Tibial artery (tissue), 4 donors: ENCODE measurements around the gene FOXS1.
A peak's percentile ranks its signal among the peaks of the same experiment; 100 is the strongest.

Experiments used
- DNase-seq, 2 donors: peaks; one replicate each; pipeline ENCODE4 v3.0.0-alpha.2; 2019
- H3K27ac ChIP-seq, 2 donors: fragments of 200-600 bp; sonication (generic) in 1 of 2; 1 replicate in 1 of 2; 2 replicates in 1 of 2; pipeline ENCODE4 v1.5.1; 2018 to 2019; ENCODE audit warnings: mild to moderate bottlenecking in 1 of 2
- H3K27me3 ChIP-seq, 2 donors: fragments of 200-600 bp; sonication (generic) in 1 of 2; one replicate each; pipeline versions ENCODE4 v1.5.1 to v1.6.0; 2016 to 2019
- H3K36me3 ChIP-seq, 3 donors: fragments of 200-600 bp; sonication (generic) in 2 of 3; one replicate each; pipeline ENCODE4 v1.5.1; 2016 to 2019; ENCODE audit warnings: mild to moderate bottlenecking in 2 of 3
- H3K4me1 ChIP-seq, 4 donors: fragments of 200-600 bp; sonication (generic) in 2 of 4; 1 replicate in 3 of 4; 2 replicates in 1 of 4; pipeline ENCODE4 v1.5.1; 2016 to 2019
- H3K4me3 ChIP-seq, 2 donors: fragments of 200-600 bp; sonication (generic) in 1 of 2; 1 replicate in 1 of 2; 2 replicates in 1 of 2; pipeline ENCODE4 v1.5.1; 2018 to 2019; ENCODE audit warnings: mild to moderate bottlenecking in 2 of 2
- H3K9me3 ChIP-seq, 3 donors: fragments of 200-600 bp; sonication (generic) in 1 of 3; one replicate each; pipeline ENCODE4 v1.5.1; 2016 to 2019
- intact Hi-C: fragments of 100-400 bp; cut with DNase I; formaldehyde crosslinking; loops from one replicate; pipeline ENCODE4 v1.15.0; 2023; ENCODE audit warnings: low total_unique reads
- TF ChIP-seq, protein P1 (sequence below), 2 experiments: fragments of 200-600 bp in 1 of 2; fragments of 450-650 bp in 1 of 2; IDR thresholded peaks; one replicate each; pipeline ENCODE4 v1.5.1; 2017 to 2019; ENCODE audit warnings: antibody characterized with exemption in 2 of 2, mild to moderate bottlenecking in 1 of 2, moderate library complexity in 1 of 2

FOXS1 gene

DNA sequence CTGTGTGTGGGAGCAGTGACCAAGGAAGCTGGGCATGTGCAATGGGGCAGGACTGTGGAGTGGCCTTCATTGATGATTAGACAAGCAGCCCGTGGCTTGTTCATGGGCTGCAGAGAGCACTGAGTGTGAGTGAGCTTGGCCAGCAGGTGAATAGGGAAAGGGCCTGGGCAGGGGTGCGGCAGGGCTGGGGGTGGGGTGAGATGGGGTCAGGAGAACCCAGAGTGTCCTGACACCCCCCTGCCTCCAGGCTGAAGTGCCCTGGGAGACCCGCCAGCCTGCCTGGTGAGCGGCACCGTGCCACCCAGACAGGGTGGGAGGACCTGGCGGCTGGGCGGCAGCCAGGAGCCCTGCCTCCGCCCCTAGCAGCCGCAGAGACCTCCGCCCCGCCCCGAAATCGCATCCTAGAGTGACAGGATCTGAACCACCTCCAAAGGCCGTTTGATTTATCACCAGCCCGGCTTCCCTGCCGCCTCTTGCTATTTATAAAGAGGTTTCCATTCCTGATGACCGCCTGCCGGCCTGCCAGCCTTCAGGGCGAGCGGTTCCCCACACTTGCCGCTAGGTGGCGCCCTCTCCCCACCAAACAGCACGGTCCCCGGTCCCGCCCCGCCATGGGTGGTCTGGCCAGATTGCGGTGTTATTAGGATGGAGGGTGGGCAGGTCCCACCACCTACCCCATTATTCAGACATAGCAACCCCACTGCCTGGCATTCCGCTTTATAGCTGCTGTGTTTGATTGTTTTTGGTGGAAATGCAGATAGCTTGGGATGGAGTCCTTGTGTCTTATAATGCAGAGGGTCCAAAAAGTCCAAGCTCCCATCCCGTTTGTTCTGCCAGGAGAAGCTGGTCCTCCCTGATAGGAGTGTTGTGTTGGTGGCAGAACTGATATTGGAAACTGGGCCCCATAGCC, 22.7 kb downstream of the FOXS1 start:
- H3K36me3 ChIP-seq: no peaks in the 10 kb centered on the region
- peak overlapping the region; percentile 46 to 80 for H3K27ac ChIP-seq
- H3K27me3 ChIP-seq: no peaks in the 10 kb centered on the region
- intact Hi-C loops: loop anchor here (2.0 to 10.0 kb wide), 4 partner anchors 22 to 210 kb away; partner anchors contain the start of genes FOXS1 and PDRG1
- peak overlapping the region in 1 of 2 donors; percentile 1 for H3K4me3 ChIP-seq
- TF ChIP-seq, protein P1, sequence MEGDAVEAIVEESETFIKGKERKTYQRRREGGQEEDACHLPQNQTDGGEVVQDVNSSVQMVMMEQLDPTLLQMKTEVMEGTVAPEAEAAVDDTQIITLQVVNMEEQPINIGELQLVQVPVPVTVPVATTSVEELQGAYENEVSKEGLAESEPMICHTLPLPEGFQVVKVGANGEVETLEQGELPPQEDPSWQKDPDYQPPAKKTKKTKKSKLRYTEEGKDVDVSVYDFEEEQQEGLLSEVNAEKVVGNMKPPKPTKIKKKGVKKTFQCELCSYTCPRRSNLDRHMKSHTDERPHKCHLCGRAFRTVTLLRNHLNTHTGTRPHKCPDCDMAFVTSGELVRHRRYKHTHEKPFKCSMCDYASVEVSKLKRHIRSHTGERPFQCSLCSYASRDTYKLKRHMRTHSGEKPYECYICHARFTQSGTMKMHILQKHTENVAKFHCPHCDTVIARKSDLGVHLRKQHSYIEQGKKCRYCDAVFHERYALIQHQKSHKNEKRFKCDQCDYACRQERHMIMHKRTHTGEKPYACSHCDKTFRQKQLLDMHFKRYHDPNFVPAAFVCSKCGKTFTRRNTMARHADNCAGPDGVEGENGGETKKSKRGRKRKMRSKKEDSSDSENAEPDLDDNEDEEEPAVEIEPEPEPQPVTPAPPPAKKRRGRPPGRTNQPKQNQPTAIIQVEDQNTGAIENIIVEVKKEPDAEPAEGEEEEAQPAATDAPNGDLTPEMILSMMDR (IDR thresholded peaks at IDR 0.05): peak; percentile 94 to 99
- peak; percentile 76 to 95 for DNase-seq
- peaks cover 0 to 56% (median 33%) of the 10 kb centered on the region in 4 donors for H3K4me1 ChIP-seq
- H3K9me3 ChIP-seq: no peaks in the 10 kb centered on the region

DNA sequence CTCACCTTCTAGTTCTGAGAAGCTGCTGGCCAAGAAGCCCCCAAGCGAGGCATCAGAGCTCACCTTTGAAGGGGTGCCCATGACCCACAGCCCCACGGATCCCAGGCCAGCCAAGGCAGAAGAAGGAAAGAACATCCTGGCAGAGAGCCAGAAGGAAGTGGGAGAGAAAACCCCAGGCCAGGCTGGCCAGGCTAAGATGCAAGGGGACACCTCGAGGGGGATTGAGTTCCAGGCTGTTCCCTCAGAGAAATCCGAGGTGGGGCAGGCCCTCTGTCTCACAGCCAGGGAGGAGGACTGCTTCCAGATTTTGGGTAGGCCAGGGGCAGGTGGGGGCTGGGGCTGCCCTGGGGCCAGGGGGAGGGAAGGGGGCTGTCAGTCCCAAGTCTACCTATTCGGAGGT, 24.0 kb downstream of the FOXS1 start:
- Histone ChIP-seq H3K4me1 (peaks cover 0 to 60% (median 33%) of the 10 kb centered on the region in 4 donors), H3K9me3 (no peaks in the 10 kb centered on the region), H3K4me3 (no peak overlapping the region), H3K27me3 (no peaks in the 10 kb centered on the region), H3K36me3 (no peaks in the 10 kb centered on the region), H3K27ac (peak overlapping the region; percentile 46 to 80)
- DNase-seq: peak in 1 of 2 donors; percentile 62
- intact Hi-C loops: loop anchor here (5.0 to 10.0 kb wide), 3 partner anchors 133 to 211 kb away; partner anchors contain the start of gene PDRG1
- TF ChIP-seq, protein P1 (IDR thresholded peaks at IDR 0.05): no peak

DNA sequence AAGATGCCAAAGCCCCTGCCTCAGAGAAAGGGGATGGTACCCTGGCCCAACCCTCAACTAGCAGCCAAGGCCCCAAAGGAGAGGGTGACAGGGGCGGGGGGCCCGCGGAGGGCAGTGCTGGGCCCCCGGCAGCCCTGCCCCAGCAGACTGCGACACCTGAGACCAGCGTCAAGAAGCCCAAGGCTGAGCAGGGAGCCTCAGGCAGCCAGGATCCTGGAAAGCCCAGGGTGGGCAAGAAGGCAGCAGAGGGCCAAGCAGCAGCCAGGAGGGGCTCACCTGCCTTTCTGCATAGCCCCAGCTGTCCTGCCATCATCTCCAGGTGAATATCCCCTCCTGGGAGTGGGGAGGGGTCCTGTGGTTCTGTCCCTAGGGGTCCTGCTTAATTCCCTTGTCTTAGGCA, 25.2 kb downstream of the FOXS1 start:
- H3K27me3 ChIP-seq: no peaks in the 10 kb centered on the region
- no peak overlapping the region for H3K4me3 ChIP-seq
- intact Hi-C loops: loop anchor here (5.0 to 10.0 kb wide), 3 partner anchors 135 to 212 kb away; partner anchors contain the start of gene PDRG1
- TF ChIP-seq, protein P1 (IDR thresholded peaks at IDR 0.05): no peak
- peak overlapping the region in 1 of 2 donors; percentile 80 for H3K27ac ChIP-seq
- peaks cover 0 to 72% (median 44%) of the 10 kb centered on the region in 4 donors for H3K4me1 ChIP-seq
- no peaks in the 10 kb centered on the region for H3K36me3 ChIP-seq
- no peaks in the 10 kb centered on the region for H3K9me3 ChIP-seq
- peak in 1 of 2 donors; percentile 59 for DNase-seq

DNA sequence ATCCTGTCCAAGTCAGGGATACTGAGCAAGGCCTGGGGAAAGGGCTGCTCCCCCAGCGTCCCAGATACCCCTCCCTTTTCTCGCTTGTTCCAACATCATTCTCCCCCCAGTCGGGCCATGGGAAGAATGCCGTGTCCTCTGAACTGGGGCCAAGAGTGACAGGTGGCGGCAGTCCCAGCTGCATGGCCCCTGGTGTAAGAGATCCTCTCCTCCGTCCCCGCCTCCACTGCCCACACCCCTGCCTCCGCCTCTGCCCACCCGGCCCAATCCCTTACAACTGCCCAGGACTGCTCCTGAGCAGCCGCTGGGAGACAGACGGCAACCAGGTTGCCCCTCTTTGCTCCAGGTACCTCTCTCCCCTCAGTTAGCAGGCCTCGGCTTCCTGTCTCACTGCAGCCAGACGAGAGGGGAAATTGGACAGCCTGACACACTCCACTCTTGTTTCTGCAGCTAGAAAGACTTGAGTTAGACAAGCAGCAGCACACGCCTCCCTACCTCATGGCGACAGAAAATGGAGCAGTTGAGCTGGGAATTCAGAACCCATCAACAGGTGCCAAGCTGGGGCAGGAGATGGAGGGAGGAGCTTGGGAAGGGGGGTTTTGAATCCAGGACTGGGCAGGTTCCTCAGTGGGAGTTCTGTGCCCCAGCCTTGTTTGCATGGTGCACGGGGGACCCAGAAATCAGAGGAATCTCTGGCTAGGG, 26.2 kb downstream of the FOXS1 start, which contains the start of gene MYLK2:
MYLK2 (plus strand) TSS at position 274 of the 702 bp plus-strand sequence; CDS start at position 499, 225 bp downstream.
- Histone ChIP-seq H3K27me3 (no peaks in the 10 kb centered on the region), H3K27ac (peak within 1 kb of the TSS; percentile 34 to 80), H3K4me3 (no peak within 1 kb of the TSS), H3K36me3 (no peaks in the 10 kb centered on the region), H3K9me3 (no peaks in the 10 kb centered on the region), H3K4me1 (peaks cover 0 to 73% (median 46%) of the 10 kb centered on the region in 4 donors)
- peak in 1 of 2 donors; percentile 72 for DNase-seq
- TF ChIP-seq, protein P1 (IDR thresholded peaks at IDR 0.05): no peak
- intact Hi-C loops: loop anchor here (10.0 kb wide), 1 partner anchor 74 kb away; no protein-coding TSS in a partner anchor

DNA sequence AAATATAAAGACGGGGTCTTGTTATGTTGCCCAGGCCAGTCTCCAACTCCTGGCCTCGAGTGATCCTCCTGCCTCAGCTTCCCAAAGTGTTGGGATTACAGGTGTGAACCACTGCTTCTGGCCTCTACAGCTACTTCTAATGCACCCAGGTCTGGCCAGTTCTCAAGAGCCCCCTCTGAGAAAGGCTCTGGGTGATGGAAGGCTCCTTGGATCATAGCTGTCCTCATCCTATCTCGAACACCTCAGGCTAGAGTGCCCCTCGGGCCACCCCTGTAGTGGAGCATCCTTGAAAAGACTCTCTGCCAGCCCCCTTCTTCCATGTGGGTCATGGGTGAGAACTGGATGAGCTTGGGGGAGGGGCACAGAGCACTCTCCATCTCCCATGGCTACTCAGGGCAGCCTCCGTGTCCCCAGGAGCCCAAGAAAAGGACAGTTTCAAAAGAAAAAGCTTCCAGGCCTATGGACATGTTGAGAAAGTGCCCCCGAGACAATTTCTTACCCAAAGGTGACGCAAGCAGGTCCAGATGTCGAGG, 27.0 kb downstream of the FOXS1 start:
- TF ChIP-seq, protein P1 (IDR thresholded peaks at IDR 0.05): no peak
- H3K4me3 ChIP-seq: no peak overlapping the region
- intact Hi-C loops: loop anchor here (10.0 kb wide), 1 partner anchor 74 kb away; no protein-coding TSS in a partner anchor
- no peaks in the 10 kb centered on the region for H3K27me3 ChIP-seq
- peak overlapping the region; percentile 34 to 80 for H3K27ac ChIP-seq
- H3K9me3 ChIP-seq: no peaks in the 10 kb centered on the region
- no peaks in the 10 kb centered on the region for H3K36me3 ChIP-seq
- peak in 1 of 2 donors; percentile 64 for DNase-seq
- H3K4me1 ChIP-seq: peaks cover 0 to 73% (median 49%) of the 10 kb centered on the region in 4 donors
